HEK293T (cell line): ENCODE results near the gene TAS2R41.

Source experiments
- CTCF ChIA-PET: fragments of 350-600 bp; formaldehyde crosslinking; extraction: SDS; loops from one replicate; lab custom pipeline; 2021; ENCODE audit warnings: antibody characterized with exemption, inconsistent platforms; lab: Yijun Ruan, JAX
- POLR2A ChIA-PET: fragments of 350-600 bp; formaldehyde crosslinking; extraction: SDS; loops from one replicate; lab custom pipeline; 2020; ENCODE audit warnings: antibody characterized with exemption, inconsistent platforms; lab: Yijun Ruan, JAX
- DNase-seq: peaks from one replicate; pipeline ENCODE4 v3.0.0; 2012; ENCODE audit warnings: mixed read lengths; ENCODE audit errors: extremely low spot score
- ARNT ChIP-seq: fragments of 450-650 bp; IDR thresholded peaks from 2 replicates; pipeline ENCODE4 v1.6.1; 2017; ENCODE audit warnings: mild to moderate bottlenecking
- BHLHE40 ChIP-seq: fragments of 450-650 bp; IDR thresholded peaks from 2 replicates; pipeline ENCODE4 v1.6.1; 2016; ENCODE audit warnings: mild to moderate bottlenecking, moderate library complexity, borderline replicate concordance
- CTBP1 ChIP-seq: fragments of 450-650 bp; IDR thresholded peaks from 2 replicates; pipeline ENCODE4 v1.6.1; 2016; ENCODE audit warnings: borderline replicate concordance
- ELF4 ChIP-seq: fragments of 450-650 bp; IDR thresholded peaks from 2 replicates; pipeline ENCODE4 v1.6.1; 2017; ENCODE audit warnings: antibody characterized with exemption
- FOXA1 ChIP-seq: fragments of 450-650 bp; IDR thresholded peaks from 2 replicates; pipeline ENCODE4 v1.6.1; 2016; ENCODE audit warnings: mild to moderate bottlenecking
- FOXK2 ChIP-seq: fragments of 450-650 bp; IDR thresholded peaks from 2 replicates; pipeline ENCODE4 v1.6.1; 2016; ENCODE audit warnings: mild to moderate bottlenecking
- FOXM1 ChIP-seq: fragments of 450-650 bp; IDR thresholded peaks from 2 replicates; pipeline ENCODE4 v1.6.1; 2017; ENCODE audit warnings: mild to moderate bottlenecking, borderline replicate concordance
- HDGF ChIP-seq: fragments of 450-650 bp; IDR thresholded peaks from 2 replicates; pipeline ENCODE4 v1.6.1; 2017; ENCODE audit warnings: antibody characterized with exemption, borderline replicate concordance
- L3MBTL2 ChIP-seq: fragments of 450-650 bp; conservative IDR thresholded peaks from 2 replicates; pipeline ENCODE4 v1.6.1; 2016; ENCODE audit warnings: mild to moderate bottlenecking
- LEF1 ChIP-seq: fragments of 450-650 bp; IDR thresholded peaks from 2 replicates; pipeline ENCODE4 v1.6.1; 2017; ENCODE audit warnings: mild to moderate bottlenecking, borderline replicate concordance
- NFRKB ChIP-seq: fragments of 450-650 bp; IDR thresholded peaks from 2 replicates; pipeline ENCODE4 v1.6.1; 2016; ENCODE audit warnings: mild to moderate bottlenecking, moderate library complexity
- PKNOX1 ChIP-seq: fragments of 450-650 bp; IDR thresholded peaks from 2 replicates; pipeline ENCODE4 v1.6.1; 2016
- SP1 ChIP-seq: fragments of 450-650 bp; IDR thresholded peaks from 2 replicates; pipeline ENCODE4 v1.6.1; 2017
- SUZ12 ChIP-seq: fragments of 450-650 bp; IDR thresholded peaks from 2 replicates; pipeline ENCODE4 v1.6.1; 2016; ENCODE audit warnings: mild to moderate bottlenecking
- TARDBP ChIP-seq: fragments of 450-650 bp; IDR thresholded peaks from 2 replicates; pipeline ENCODE4 v1.6.1; 2016
- ZNF384 ChIP-seq: fragments of 450-650 bp; IDR thresholded peaks from 2 replicates; pipeline ENCODE4 v1.6.1; 2016

Gene TAS2R41

GRCh38 chr7:143477501-143478150 is at the start of gene TAS2R41:
TAS2R41 (plus strand) TSS chr7:143477873; CDS start chr7:143477873, 0 bp downstream.
- TF ChIP-seq TARDBP (no peak), PKNOX1 (no peak), FOXM1 (no peak), ZNF384 (no peak), ELF4 (no peak), HDGF (no peak), L3MBTL2 (no peak), SUZ12 (no peak), BHLHE40 (no peak), FOXK2 (no peak), FOXA1 (no peak), NFRKB (no peak), CTBP1 (no peak), ARNT (no peak), LEF1 (no peak), SP1 (no peak)
- POLR2A ChIA-PET, result no interaction called here
- DNase-seq, result no peak
- CTCF ChIA-PET, result no interaction called here

- TF ChIP-seq ARNT (no peak), FOXM1 (no peak), SP1 (no peak), FOXK2 (no peak), ELF4 (no peak), HDGF (no peak), SUZ12 (no peak), PKNOX1 (no peak), CTBP1 (no peak), LEF1 (no peak), BHLHE40 (no peak), FOXA1 (no peak), TARDBP (no peak), NFRKB (no peak), ZNF384 (no peak)
- POLR2A ChIA-PET, result no interaction called here
- CTCF ChIA-PET, result interaction anchor here (0.6 kb wide), 1 partner anchor 19 kb away, joined by 3 read pairs; no protein-coding TSS in a partner anchor
- no peak for DNase-seq
These were observed 47.6 kb upstream of the TAS2R41 start for GRCh38 chr7:143429770-143430698.

DNA sequence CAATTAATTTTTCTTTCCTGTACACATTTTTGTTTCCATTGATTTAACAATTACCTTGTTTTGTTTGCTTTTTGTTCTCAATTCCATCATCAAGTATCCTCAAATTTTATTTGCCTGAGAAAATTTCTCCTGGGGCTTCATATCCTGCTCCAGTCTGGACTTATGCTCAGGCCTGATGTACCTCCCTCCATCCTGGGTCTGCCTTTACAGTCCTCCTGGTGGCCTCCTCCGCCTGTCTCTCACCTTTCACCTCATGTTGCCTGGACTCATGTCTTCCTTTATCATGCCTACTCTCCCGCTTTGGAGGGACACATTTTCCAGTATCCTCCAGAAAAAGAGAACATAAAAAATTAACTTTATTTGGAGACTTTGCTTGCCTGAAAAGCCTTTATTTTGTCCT is 46.6 kb upstream of the TAS2R41 start:
- CTCF ChIA-PET, result interaction anchor here (0.6 kb wide), 1 partner anchor 524 kb away, joined by 3 read pairs; no protein-coding TSS in a partner anchor
- TF ChIP-seq FOXM1, result no peak
- TF ChIP-seq BHLHE40, result no peak
- TF ChIP-seq TARDBP, result no peak
- TF ChIP-seq PKNOX1, result no peak
- no peak for TF ChIP-seq LEF1
- TF ChIP-seq SUZ12, result no peak
- no peak for TF ChIP-seq L3MBTL2
- no peak for TF ChIP-seq CTBP1
- no peak for TF ChIP-seq FOXK2
- TF ChIP-seq ARNT, result no peak
- no peak for TF ChIP-seq ZNF384
- TF ChIP-seq FOXA1, result no peak
- TF ChIP-seq HDGF, result no peak
- TF ChIP-seq ELF4, result no peak
- no peak for TF ChIP-seq NFRKB
- TF ChIP-seq SP1, result no peak
- no peak for DNase-seq
- POLR2A ChIA-PET, result no interaction called here

GRCh38 chr7:143433759-143434158 is 43.9 kb upstream of the TAS2R41 start:
- DNase-seq, result no peak
- CTCF ChIA-PET, result no interaction called here
- TF ChIP-seq FOXA1 (no peak), CTBP1 (no peak), SP1 (no peak), NFRKB (no peak), SUZ12 (no peak), BHLHE40 (no peak), ELF4 (no peak), TARDBP (no peak), ARNT (no peak), LEF1 (no peak), FOXK2 (no peak), HDGF (no peak), ZNF384 (no peak)
- POLR2A ChIA-PET, result no interaction called here

- no peak for DNase-seq
- CTCF ChIA-PET, result no interaction called here
- TF ChIP-seq PKNOX1 (no peak), NFRKB (no peak), ELF4 (no peak), SP1 (no peak), HDGF (no peak), BHLHE40 (no peak), FOXM1 (no peak), FOXK2 (no peak), SUZ12 (no peak), TARDBP (no peak), CTBP1 (no peak), ARNT (no peak), FOXA1 (no peak), LEF1 (no peak), ZNF384 (no peak), L3MBTL2 (no peak)
- POLR2A ChIA-PET, result no interaction called here
These were observed 43.0 kb upstream of the TAS2R41 start for GRCh38 chr7:143434660-143435059.
